Stimulated activated CD8-positive, alpha-beta memory T cell treated with anti-CD3 and anti-CD28 coated beads, Interleukin-7, amount 100 ng/mL, for 24 hours (primary cell): ENCODE measurements around the gene CHSY1.

Experiments used
- DNase-seq: peaks from one replicate; pipeline ENCODE4 v3.0.0-alpha.2; 2020; ENCODE audit warnings: low read depth

The CHSY1 gene

DNA sequence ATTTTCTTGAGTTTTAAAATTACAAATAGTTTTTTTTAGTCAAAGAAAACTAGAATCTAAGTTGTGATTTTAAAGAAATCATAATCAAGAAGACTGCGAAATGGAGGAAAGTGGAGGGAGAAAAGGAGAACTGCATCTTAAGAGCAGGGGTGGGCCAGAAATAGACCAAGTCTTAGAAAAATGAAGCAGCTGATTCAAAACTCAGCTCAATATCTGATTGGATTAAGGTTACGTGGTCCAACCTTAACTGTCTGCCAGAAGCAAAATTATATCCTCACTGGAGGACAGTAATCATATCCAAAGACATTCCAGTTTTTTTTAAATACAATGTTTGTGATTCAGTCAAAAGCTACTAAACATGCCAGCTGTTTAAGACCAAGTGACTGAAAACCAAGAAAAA is 41.4 kb downstream of the CHSY1 start:
- DNase-seq = no peak

DNA sequence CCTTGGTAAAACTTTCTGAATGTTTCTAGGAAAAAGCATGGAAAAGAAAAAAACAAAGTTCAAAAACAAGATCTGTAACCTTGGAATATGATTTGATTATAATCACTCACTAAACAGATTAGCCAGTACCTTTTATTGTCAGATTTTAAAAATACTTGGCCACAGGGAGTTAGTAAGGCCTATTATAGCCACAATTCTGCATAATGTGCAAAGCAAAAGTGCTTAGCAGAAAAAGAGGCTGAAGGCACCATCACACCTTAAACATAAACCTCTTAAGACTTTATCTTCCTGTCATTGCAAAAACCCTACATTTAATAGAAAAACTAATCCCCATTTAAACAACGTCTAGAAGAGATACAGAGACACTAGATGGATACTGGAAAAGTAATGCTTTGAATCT is 41.8 kb downstream of the CHSY1 start:
- no peak for DNase-seq

DNA sequence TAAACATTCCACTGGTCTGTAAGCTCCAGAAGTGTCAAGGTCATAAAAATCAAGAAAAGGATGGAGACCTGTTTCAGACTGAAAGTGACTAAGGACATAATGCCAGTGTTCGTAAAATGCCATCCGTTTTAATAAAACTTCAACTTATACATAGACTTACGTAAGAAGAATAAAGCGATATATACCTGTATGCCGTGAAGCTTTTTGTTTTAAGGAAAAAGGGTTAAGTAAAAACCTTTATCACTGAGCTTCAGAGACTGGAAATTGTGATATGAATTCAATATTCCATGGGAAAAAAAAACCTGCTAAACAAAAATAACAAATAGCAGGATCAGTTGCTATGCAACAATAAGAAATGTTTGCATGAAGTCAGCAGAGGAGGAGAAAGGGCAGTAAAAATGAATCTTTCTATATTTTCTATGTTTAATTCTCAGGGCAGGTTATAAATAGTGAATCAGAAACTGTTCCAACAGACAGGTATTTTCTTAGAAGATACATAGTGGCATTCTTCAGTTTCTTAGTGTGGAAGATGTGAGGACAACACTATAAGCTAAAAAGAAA is 42.5 kb downstream of the CHSY1 start:
- DNase-seq = no peak

DNA sequence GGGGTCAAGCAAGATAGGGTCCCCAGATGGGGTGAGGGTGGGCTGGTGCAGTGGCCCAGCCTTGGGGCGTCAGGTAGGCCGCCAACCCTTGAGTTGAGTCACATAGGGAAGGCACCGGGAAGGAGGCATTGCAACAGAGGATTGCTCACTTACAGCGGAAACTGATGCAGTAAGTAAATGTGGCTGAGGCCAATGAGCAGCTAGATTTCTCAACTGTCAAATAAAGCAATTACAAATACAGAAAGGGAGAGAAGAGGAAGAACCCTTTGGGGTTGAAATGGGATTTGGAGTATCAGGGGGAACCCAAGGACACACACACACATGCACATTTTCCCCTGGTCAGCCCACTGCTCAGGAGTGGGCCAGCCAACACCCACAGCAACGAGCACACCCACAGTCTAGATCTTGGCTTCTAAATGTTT is 44.0 kb downstream of the CHSY1 start:
- no peak for DNase-seq

DNA sequence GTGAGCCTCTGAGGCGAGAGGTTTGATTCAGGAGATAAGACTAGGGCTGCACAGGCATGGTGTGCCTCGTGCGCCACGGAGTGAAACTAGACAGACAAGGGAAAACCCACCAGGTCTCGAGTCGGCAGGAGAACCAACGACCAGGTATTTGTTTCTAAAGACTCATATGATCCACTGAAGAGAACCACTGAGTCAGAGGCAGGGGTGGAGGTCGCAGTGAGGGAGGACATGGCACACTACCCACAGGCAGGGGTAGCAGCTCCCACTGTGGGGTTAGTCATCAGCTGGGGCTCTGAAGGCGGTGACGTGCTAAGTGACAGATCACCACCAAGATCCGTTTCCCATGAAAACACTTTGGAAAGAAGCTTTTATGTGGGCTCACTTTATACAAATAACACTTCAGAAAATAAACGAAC is 45.7 kb downstream of the CHSY1 start:
- peak; percentile 65 for DNase-seq

DNA sequence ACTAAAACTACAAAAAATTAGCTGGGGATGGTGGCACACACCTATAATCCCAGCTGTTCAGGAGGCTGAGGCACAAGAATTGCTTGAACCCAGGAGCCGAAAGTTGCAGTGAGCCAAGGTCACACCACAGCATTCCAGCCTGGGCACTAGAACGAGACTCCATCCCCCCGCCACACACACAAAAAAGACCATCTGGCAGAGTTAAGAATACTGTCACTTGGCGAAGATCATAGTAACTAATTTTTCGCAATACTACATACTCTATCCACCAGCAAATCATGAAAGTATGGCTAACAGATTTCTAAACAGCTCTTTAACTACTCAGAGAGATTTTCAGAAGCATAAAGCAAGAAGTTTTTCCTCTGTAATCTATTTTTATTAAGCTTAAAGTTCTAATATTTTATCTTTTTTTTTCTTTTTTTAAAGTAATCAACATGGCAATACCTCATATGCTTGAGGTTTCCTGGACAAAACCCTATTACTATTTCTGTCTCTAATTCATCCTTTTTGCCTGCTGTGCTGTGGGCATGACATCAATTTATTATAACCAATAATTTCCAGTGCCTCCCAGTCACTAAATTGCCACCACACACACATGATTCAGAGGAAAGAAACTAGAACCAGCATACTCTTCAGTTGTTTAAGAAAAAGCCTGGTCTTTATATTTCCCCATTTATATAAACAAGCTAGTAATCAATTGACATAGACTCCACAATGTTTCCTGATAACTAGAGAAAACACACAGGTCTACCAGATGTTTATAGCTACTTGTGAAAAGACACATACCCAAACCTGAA is 46.9 kb downstream of the CHSY1 start:
- DNase-seq = no peak

DNA sequence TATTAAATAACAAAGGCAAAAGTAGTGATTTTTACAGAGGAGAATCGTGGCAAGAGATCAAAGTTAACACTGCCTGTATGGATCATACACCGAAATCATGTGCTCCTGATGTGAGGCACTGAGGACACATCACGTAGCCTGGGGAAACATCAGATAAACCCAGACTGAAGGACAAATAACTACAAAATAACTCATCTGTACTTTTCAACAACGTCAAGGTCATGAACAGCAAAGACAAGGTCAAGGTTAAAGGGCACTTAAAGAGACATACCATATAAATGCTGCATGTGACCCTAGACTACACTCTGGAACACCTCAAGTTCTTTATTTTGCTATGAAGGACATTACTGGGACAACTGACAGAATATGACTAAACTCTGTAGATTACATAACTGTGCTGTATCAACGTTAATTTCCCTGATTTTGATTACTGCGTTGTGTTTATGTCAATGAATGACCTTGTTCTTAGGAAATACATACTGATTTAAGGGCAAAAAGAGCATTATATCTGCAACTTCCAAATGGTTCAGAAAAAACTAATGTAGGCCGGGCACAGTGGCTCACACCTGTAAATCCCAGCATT is 48.1 kb downstream of the CHSY1 start:
- no peak for DNase-seq

DNA sequence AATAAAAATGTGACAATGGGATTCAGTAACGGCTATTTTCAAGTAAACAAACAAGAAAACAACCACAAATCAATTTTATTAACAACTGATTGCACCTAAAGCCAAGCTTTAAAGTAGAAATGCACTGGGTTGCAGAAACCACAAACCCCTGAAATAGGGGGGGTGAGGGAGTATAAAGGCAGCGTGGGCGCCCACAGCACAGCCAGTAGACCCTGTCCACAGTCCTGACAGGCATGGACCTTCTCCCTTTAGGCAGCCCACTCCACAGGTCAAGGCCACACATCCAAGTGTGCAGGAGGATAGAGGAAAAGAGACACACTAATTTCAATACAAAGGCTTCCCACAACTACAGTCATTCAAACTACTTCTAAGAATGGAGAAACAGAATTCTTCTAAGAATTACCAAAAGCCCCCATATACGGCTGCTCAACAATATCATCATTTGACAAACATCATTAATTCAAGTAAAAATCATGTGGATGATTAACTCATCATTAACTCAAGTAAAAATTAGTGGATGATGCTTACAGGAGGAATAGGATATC is 48.7 kb downstream of the CHSY1 start:
- no peak for DNase-seq

DNA sequence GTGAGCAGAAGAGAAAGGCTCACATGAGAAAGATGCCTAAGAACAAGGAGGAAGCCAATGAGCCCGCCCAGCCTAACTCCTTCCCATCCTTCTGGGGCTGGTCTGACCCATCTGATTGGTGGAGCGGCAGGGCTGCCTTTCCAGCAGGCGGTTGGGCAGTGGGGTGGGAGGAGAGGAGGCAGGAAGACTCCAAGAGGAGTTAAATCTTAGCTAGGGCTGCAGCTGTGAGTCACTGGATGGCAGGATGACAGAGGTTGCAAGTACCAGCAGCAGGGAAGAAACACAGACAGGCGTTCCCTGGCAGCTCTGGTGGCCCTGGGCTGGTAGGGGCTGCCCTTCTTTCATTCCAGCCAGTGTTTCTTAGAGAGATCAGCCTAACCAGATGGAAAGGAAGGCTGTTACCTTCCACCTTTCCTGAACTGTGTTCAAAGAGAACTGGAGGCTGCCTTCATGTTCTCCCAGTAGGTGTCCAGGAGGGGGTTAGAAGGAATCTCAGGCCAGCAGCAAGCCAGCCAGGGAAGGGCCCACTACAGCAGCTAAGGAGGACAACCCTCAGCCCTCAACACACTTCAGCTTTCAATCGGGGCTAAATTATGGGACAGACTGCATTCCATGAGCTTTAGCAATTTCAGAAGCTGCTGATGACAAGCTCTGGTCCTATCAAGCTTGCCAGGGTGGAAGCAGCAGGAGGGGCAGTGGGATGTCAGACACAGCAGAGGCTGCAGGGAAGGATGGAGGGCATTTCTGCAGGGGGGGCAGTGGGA is 50.3 kb downstream of the CHSY1 start:
- no peak for DNase-seq

DNA sequence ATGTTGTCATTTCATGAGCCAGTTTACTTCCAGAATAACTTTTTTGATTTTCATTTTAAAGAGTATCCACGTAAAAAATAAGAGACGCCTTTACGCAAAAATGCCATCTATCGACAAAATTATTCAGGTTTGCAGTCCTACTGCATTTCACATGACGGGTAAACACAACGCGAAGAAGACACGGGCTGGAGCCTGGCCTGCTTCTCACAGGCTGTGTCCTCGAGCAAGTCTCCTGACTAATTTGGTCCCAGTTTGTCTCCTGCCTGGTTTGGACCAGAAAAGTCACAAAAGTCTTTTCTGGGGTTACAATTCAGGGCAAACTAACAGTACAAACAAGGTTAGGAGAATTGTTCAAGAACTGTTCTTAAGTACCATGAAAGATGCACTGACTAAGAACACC is 51.7 kb downstream of the CHSY1 start:
- DNase-seq = no peak

DNA sequence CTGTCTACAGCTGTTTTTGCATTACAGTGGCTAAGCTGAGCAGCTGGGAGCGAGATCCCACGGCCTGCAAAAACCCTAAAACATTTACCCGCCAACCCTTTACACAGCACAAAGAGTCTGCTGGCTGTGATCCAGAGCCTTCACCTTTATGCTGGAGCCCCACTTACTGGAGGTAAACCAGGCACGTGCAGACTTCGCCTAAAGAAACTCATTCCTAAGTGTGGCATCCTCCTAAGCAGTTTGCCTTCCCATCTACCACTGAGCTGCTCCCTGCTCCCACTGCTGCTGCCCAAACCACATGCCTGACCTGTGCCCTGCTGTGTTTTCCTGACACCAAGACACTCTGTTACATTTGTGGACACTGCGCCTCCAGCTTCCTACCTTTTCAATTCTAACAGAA is 53.0 kb downstream of the CHSY1 start:
- no peak for DNase-seq

DNA sequence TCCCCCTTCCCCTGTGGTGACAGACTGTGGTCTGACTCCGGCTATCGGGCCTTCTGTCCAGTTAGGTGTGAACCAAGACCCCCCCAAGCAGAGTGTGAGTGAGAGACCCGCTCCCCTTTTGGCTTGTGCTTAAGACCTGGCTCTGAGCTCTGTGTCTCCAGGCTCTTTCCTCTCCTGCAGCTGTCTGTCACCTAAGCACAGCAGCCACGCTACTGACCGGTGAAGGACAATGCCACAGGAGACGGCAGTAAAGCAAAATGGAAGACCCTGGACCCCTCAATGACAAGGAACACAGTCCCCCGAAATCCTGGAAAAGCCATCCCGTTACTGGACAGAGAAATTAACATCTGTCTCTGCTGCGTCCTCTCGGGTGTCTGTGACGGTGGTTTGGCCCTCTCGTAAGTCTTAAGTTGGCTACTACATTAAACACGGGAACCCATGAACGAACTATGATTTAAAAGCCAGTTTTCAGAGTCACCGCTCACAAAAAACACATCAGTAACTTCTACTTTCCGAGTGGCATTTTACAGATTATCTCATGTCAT is 53.7 kb downstream of the CHSY1 start:
- no peak for DNase-seq

DNA sequence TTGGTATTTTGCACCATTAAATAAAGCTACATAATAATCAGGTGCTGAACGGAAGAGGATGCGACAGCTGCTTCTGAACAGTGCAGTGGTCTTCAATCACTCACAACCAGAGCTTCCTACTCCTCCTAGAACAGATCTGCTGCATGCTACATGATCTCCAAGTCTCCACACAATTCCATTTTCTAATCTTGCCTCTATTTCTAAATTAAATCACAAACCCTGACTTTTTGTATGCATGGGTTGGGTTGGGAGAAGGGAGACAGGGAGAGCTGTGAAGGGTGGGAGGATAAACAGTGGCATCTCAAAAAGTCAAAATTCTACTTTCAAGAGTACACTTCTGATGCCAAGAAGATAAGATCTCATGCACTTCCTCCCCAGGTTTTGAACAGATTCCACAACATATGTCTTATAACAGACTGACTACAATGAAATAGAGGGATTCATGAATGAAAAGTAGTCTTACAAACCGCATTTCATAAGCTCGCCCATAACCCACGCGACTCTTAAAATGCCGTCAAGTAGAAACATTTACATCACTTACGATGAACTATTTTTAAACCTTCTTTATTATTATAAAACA is 57.2 kb downstream of the CHSY1 start:
- DNase-seq = no peak

DNA sequence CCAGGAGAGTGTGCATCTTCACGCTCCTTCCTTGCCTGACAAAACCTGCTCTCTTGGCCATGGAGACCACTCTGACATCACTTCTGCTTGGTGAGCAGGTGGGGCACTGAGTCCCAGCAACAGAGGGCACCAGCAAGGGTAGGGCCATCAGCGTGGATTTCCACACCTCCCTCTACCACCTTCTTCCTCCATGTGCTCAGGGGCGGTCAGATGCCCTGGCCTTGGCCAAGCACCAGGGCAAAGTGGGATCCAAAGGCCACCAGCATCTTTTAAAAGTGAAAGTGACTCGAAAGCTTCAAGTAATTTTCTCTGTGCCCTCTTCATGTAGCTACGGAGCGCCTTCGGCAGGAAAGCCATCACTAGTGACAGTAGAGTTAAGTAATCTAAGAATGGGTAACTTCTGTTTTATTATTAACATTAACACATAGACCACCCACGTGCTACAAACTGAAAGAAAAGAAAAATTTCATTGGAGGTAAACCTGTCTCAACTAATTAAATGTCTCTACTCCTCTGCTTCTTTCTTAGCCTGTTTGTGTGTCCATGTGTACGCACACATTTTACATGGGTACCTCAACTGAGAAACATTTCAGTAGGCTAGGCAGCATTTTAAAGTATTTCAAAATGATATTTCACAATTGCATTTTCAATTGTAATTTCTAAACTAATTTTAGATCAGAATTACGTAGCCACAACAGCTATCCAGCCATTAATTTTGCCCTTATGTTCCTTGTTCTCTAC is 57.9 kb downstream of the CHSY1 start:
- no peak for DNase-seq

DNA sequence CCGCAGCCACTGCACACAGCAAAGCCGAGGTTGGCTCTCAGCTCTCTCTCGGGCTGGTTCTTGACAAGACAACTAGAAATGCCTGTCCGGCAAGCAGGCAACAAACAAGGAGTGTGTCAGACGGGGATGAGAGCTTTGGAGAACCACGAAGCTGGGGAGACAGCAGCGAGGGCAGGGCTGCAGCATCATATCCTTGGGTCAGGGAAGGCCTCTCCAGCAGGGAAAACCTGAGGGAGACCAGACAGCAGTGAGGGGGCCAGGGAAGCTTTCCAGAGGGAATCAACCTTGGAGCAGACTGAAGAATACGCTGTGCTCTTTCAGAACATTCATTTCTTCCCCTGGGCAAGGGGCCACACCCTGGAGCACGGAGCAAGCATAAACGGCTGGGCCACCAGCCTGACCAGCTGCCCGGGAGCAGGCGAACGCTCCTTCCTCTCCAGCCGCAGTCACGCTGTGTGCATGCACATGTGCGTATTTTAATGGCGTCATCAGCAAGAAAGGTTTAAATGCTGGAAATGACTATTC is 58.7 kb downstream of the CHSY1 start:
- no peak for DNase-seq

DNA sequence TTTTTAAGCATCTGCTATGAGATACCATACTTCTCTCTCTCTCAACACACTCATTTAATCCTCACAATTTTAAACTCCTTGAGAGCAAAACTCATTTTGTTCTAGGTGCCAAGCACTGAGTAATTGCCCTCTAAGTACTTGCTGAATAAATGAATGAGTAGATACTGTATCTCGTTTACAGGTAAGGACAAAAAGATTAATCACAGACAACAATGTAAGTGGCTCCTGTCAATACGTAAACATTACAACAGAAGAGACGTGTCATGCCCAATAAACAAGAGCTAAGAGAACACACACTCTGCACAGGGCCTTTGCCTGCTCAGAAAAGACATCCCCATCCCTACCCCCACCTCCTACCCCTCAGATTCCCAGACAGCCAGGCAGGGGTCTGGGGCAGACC is 59.8 kb downstream of the CHSY1 start:
- no peak for DNase-seq

DNA sequence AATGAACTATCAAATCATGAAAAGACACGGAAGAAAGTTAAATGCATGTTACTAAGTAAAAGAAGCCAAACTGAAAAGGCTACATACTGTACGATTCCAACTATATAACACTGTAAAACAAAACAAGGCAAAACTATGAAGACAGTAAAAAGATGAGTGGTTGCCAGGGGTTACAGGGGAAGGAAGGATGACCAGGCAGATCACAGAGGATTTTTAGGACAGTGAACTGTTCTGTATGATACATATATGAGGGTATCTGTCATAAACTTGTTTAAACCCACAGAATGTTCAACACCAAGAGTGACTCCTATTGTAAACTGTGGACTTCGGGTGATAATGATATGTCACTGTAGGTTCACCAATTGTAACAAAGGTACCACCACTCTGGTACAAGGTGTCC is 60.6 kb downstream of the CHSY1 start:
- DNase-seq = no peak

DNA sequence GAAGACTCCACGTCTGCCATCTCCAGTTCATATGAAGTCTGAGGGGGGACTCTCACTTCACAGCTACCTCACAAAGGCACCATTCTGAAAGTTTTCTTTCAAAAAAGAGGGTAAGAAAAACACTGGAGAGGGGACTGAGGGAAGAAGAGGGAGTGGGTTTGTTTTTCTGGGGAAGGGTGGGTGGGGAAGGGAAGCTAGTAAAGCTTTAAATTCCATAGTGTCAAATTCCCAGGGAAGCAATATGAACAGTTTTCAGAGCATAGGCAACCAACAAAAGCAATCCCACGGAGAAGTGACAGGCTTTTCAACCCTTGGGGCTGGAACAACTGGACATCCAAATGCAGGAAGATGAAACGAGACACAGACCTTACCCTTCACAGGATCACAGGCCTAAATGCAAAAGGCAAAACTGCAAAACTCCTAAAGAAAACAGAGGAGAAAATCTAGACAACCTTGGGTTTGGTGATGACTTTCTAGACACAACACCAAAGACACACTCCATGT is 61.7 kb downstream of the CHSY1 start:
- no peak for DNase-seq

DNA sequence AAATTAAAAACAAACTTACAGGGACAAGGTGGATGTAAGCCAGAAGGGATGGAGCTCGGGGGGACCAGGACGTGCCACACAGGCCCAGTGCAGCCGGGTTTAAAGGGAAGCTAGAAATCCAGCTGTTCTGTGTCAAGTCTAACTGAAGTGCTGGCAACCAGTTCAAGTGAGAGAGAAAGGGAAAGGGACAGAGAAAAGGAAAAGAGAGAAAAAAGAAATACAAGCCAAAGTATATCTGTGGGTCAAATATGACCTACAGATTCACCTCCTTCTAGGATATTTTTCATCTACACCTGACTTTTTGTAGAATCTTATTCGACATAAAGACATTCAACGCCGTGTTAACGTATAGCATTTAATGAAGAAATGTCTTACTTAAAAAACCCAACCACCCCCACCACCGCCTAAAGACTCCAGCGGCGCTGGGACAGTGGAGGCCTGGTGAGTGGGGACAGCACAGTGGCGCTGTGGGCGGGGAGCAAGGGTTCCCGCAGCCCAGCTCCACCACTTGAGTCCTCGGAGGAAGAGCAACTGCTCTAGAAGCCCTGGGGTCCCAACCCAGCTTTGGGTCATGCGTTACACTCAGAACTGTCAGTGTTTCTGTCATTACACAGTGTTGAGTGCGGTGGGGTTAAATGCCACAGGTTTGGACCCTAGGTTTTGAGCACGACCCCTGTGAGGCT is 62.3 kb downstream of the CHSY1 start:
- DNase-seq = no peak
